Stimulated activated CD8-positive, alpha-beta memory T cell treated with anti-CD3 and anti-CD28 coated beads, Interleukin-2, amount 100 ng/mL, for 48 hours (primary cell): ENCODE data around the gene PNMA8B.
"Not testable (repeated sequence)": the region's sequence is repeated elsewhere in the genome, so short reads cannot be mapped to it uniquely, and the experiment has no call there.

Experiments used
- DNase-seq, 2 donors: peaks; one replicate each; pipeline ENCODE4 v3.0.0-alpha.2; 2020; ENCODE audit warnings: low read depth in 2 of 2

Gene PNMA8B

GRCh38 chr19:46495786-46496099, at the start of gene PNMA8B:
Gene PNMA8B, minus strand, starts transcription at chr19:46495867. Its CDS starts 402 bp downstream, at chr19:46495465.
- DNase-seq, result no peak

- no peak for DNase-seq
Observed at GRCh38 chr19:46544651-46545050, 49.0 kb upstream of the PNMA8B start.

- peak; percentile 60 to 68 for DNase-seq
Observed at GRCh38 chr19:46542428-46543230, 47.0 kb upstream of the PNMA8B start.

- DNase-seq, result peak; percentile 30 to 60
Observed at GRCh38 chr19:46537136-46538097, 41.8 kb upstream of the PNMA8B start.

- no peak for DNase-seq
Observed at GRCh38 chr19:46536391-46536790, 40.7 kb upstream of the PNMA8B start.

GRCh38 chr19:46533621-46534081, 38.0 kb upstream of the PNMA8B start:
- DNase-seq, result no peak

- DNase-seq, result no peak
Observed at GRCh38 chr19:46533078-46533620, 37.5 kb upstream of the PNMA8B start.

GRCh38 chr19:46530636-46531035, 35.0 kb upstream of the PNMA8B start:
- no peak for DNase-seq

- peak; percentile 51 to 55 for DNase-seq
Observed at GRCh38 chr19:46529622-46530451, 34.2 kb upstream of the PNMA8B start.

GRCh38 chr19:46528601-46529590, 33.2 kb upstream of the PNMA8B start:
- no peak for DNase-seq

- DNase-seq, result not testable (repeated sequence)
Observed at GRCh38 chr19:46526801-46527200, 31.1 kb upstream of the PNMA8B start.

- DNase-seq, result no peak
Observed at GRCh38 chr19:46524308-46524707, 28.6 kb upstream of the PNMA8B start.

GRCh38 chr19:46522988-46523387, 27.3 kb upstream of the PNMA8B start:
- not testable (repeated sequence) for DNase-seq

- no peak for DNase-seq
Observed at GRCh38 chr19:46521241-46521868, 25.7 kb upstream of the PNMA8B start.

GRCh38 chr19:46520616-46521015, 24.9 kb upstream of the PNMA8B start:
- DNase-seq, result no peak

- DNase-seq, result no peak
Observed at GRCh38 chr19:46517471-46517870, 21.8 kb upstream of the PNMA8B start.

GRCh38 chr19:46515879-46516350, 20.2 kb upstream of the PNMA8B start:
- no peak for DNase-seq

- DNase-seq, result no peak
Observed at GRCh38 chr19:46515290-46515609, 19.6 kb upstream of the PNMA8B start.

- DNase-seq, result no peak
Observed at GRCh38 chr19:46514589-46515289, 19.1 kb upstream of the PNMA8B start.
